ENCODE measurements around the gene AGAP1. TPM values are rescaled to one million over a fixed set of nuclear protein-coding genes. Genes with fewer than 3 reads are reported as not detected.

AGAP1 gene
- total RNA-seq, 4 donors from 2014 or later: 23.4 to 46.5 (median 29.3) TPM

DNA sequence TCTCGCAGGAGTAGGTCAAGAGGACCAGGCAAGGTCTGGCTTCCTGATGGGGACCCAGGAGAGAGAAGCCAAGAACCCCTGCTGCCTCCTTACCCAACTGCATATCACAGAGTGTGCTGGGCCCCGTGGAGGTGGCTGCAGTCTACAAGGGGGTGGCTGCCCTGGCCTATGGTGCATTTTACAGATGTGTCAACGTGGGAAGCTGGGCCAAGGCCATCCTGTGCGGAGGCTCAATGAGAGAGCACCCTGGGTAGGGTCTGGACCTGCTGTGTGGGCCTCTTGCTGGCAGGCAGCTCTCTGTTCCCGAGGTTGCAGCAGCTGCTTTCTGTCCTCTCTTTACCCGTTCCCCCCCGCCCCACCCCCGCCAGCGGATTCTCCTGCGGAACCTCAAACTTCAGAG lies 612.9 kb downstream of the AGAP1 start:
- H3K27me3 ChIP-seq: no peaks in the 10 kb centered on the region
- intact Hi-C loops (cut with DNase I): no loop called here
- no peak overlapping the region for H3K27ac ChIP-seq
- H3K4me3 ChIP-seq (replicated peaks in 1 of 3): no peak overlapping the region
- WGBS, 2 donors: 88 to 92% methylated on average over 8 to 10 of the region's 10 CpGs
- no peaks in the 10 kb centered on the region for H3K9me3 ChIP-seq
- TF ChIP-seq, protein P1, sequence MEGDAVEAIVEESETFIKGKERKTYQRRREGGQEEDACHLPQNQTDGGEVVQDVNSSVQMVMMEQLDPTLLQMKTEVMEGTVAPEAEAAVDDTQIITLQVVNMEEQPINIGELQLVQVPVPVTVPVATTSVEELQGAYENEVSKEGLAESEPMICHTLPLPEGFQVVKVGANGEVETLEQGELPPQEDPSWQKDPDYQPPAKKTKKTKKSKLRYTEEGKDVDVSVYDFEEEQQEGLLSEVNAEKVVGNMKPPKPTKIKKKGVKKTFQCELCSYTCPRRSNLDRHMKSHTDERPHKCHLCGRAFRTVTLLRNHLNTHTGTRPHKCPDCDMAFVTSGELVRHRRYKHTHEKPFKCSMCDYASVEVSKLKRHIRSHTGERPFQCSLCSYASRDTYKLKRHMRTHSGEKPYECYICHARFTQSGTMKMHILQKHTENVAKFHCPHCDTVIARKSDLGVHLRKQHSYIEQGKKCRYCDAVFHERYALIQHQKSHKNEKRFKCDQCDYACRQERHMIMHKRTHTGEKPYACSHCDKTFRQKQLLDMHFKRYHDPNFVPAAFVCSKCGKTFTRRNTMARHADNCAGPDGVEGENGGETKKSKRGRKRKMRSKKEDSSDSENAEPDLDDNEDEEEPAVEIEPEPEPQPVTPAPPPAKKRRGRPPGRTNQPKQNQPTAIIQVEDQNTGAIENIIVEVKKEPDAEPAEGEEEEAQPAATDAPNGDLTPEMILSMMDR (IDR thresholded peaks at IDR 0.05): no peak
- TF ChIP-seq POLR2A (IDR thresholded peaks at IDR 0.05): no peak
- no peaks in the 10 kb centered on the region for H3K36me3 ChIP-seq
- no peak for DNase-seq
- H3K4me1 ChIP-seq: peaks cover 0 to 12% of the 10 kb centered on the region in 2 donors

DNA sequence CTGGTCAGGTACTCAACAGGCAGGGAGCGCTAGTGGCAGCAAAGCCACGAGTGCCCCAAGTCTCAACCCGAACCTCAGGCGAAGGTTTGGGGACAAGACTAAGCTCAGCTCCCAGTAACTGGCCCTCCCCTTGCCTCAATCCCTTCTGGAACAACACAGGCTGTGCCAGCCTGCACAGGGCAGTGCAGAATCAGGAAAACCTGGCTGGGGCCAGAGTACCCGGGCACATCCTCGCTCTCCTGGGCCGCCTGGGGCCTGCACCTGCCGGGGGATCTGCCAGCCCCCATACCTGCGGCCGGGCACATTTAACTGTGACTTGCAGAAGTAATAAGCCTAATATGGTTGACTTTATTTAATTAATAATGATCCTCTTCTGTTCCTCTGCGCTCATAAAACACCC lies 613.7 kb downstream of the AGAP1 start:
- TF ChIP-seq, protein P1 (IDR thresholded peaks at IDR 0.05): no peak
- TF ChIP-seq POLR2A (IDR thresholded peaks at IDR 0.05): no peak
- intact Hi-C loops (cut with DNase I): no loop called here
- 83 to 93% methylated on average over 10 to 11 of the region's 11 CpGs for WGBS, 2 donors
- no peaks in the 10 kb centered on the region for H3K27me3 ChIP-seq
- no peak overlapping the region for H3K4me3 ChIP-seq (replicated peaks in 1 of 3)
- no peak overlapping the region for H3K27ac ChIP-seq
- H3K4me1 ChIP-seq: peaks cover 0 to 12% of the 10 kb centered on the region in 2 donors
- H3K36me3 ChIP-seq: no peaks in the 10 kb centered on the region
- no peak for DNase-seq
- H3K9me3 ChIP-seq: no peaks in the 10 kb centered on the region

DNA sequence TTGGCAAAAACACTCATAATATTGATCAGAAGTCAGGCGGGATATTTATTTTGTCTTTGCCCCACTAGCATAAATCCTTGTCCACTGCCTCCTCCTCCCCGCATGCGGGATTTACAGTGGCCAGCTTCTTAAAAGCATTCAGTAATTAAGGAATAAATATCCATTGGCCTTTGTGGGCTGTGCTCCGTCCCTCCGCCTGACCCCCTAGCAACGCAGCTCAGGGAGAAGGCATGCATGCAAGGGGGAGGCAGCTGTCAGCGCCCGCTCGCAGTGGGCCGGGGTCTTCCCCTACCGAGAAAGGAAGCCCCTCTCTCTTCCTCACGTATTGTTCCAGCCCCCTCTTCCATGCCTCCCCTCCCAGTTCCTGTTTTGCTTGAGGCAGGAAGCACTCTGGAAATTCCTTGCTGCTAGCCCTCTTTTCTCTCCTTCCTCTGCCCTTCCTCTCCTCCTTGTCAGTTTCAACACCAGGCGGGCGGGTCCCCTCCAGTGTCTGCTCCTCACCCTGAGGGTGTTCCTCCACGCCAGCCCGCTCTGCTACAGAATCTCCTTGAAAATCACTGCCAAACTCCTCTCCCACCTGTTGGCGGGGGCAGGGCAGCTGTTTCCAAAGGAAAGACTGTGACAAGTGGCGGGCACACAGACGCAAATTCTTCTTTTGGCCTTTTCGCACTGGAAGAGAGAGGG lies 614.2 kb downstream of the AGAP1 start:
- H3K9me3 ChIP-seq: no peaks in the 10 kb centered on the region
- 28 to 32% methylated on average over 20 of the region's 20 CpGs for WGBS, 2 donors
- no peaks in the 10 kb centered on the region for H3K36me3 ChIP-seq
- peaks cover 0 to 12% of the 10 kb centered on the region in 2 donors for H3K4me1 ChIP-seq
- intact Hi-C loops (cut with DNase I): no loop called here
- DNase-seq: peak; percentile 64 to 65
- H3K4me3 ChIP-seq (replicated peaks in 1 of 3): no peak overlapping the region
- no peak for TF ChIP-seq POLR2A (IDR thresholded peaks at IDR 0.05)
- TF ChIP-seq, protein P1 (IDR thresholded peaks at IDR 0.05): no peak
- no peak overlapping the region for H3K27ac ChIP-seq
- H3K27me3 ChIP-seq: no peaks in the 10 kb centered on the region

DNA sequence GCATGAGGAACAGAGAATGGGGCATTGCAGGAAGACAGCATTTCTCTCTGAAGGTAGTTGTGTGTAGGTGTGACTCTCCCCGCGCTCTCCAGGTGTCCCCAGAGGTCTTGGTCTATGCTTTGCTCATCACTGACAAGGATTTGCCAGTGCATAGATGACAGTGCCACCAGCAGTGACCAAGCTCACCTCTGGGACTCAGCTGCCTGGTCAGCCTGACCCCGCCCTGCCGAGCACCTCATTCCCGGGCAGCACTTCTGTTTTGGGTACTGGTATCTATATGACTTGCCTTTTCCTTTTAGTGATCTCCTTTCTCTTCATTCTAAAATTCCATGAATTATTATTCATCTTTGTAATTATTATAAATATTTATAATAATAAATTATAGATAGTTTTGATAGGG lies 615.2 kb downstream of the AGAP1 start:
- Histone ChIP-seq H3K4me1 (peaks cover 0 to 12% of the 10 kb centered on the region in 2 donors), H3K27ac (no peak overlapping the region), H3K9me3 (no peaks in the 10 kb centered on the region), H3K36me3 (no peaks in the 10 kb centered on the region), H3K27me3 (no peaks in the 10 kb centered on the region), H3K4me3 (replicated peaks in 1 of 3) (no peak overlapping the region)
- WGBS, 2 donors: 96 to 97% methylated on average over 5 of the region's 5 CpGs
- intact Hi-C loops (cut with DNase I): no loop called here
- DNase-seq: no peak
- TF ChIP-seq, protein P1 (IDR thresholded peaks at IDR 0.05): no peak
- no peak for TF ChIP-seq POLR2A (IDR thresholded peaks at IDR 0.05)

DNA sequence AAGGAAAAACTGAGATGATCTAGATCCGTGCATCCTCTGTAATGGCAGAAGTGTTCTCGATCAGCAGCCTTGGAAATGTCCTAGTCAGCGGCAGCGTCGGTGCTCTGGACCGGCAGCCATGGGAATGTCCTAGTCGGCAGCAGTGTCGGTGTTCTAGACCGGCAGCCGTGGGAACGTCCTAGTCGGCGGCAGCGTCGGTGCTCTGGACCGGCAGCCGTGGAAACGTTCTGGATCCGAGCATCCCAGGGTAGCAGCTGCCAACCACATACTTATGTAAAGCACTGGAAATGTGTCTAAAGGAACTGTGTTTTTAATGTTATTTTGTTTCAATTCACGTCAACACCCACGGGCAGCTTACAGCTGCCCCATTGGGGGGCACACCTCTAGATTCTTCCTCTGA lies 615.6 kb downstream of the AGAP1 start:
- H3K27me3 ChIP-seq: no peaks in the 10 kb centered on the region
- H3K27ac ChIP-seq: no peak overlapping the region
- no peak for DNase-seq
- no peak overlapping the region for H3K4me3 ChIP-seq (replicated peaks in 1 of 3)
- 95% methylated on average over 21 of the region's 21 CpGs for WGBS, 2 donors
- no peaks in the 10 kb centered on the region for H3K9me3 ChIP-seq
- intact Hi-C loops (cut with DNase I): no loop called here
- no peak for TF ChIP-seq POLR2A (IDR thresholded peaks at IDR 0.05)
- TF ChIP-seq, protein P1 (IDR thresholded peaks at IDR 0.05): no peak
- H3K4me1 ChIP-seq: peaks cover 0 to 12% of the 10 kb centered on the region in 2 donors
- H3K36me3 ChIP-seq: no peaks in the 10 kb centered on the region

All from thyroid gland (tissue), 4 donors.